Measurements from ENCODE around the gene MRC1.

Gene MRC1

DNA sequence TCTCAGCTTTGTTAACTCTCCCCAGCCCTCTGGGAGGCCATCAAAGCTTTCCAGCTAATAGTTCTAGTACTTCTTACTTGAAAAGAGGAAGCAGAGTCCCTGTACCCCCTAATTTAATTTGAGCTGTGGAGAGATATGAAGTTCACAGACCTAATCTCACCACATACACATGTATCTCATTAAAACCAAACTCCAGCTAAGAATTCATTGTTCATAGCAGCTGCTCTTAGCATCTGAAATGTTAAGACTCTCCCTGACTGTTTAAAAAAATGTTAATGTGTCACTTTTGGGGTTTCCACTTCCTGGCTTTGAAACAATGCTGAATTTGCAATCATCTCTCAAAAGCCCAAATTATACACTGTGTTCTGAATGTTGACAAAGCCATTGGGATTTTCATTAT, 16.2 kb upstream of the MRC1 start:
- TF ChIP-seq, protein P1, sequence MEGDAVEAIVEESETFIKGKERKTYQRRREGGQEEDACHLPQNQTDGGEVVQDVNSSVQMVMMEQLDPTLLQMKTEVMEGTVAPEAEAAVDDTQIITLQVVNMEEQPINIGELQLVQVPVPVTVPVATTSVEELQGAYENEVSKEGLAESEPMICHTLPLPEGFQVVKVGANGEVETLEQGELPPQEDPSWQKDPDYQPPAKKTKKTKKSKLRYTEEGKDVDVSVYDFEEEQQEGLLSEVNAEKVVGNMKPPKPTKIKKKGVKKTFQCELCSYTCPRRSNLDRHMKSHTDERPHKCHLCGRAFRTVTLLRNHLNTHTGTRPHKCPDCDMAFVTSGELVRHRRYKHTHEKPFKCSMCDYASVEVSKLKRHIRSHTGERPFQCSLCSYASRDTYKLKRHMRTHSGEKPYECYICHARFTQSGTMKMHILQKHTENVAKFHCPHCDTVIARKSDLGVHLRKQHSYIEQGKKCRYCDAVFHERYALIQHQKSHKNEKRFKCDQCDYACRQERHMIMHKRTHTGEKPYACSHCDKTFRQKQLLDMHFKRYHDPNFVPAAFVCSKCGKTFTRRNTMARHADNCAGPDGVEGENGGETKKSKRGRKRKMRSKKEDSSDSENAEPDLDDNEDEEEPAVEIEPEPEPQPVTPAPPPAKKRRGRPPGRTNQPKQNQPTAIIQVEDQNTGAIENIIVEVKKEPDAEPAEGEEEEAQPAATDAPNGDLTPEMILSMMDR (IDR thresholded peaks at IDR 0.05; ENCODE audit: low read depth, low read length) = no peak
- Histone ChIP-seq H3K4me1 (no peaks in the 10 kb centered on the region; the same call in 1 of the 2 replicates), H3K4me3 (ENCODE audit: low read depth, low read length) (no peak overlapping the region), H3K9me3 (no peaks in the 10 kb centered on the region; the same call in 1 of the 2 replicates), H3K36me3 (no peaks in the 10 kb centered on the region), H3K27me3 (no peaks in the 10 kb centered on the region)
- no peak for DNase-seq

DNA sequence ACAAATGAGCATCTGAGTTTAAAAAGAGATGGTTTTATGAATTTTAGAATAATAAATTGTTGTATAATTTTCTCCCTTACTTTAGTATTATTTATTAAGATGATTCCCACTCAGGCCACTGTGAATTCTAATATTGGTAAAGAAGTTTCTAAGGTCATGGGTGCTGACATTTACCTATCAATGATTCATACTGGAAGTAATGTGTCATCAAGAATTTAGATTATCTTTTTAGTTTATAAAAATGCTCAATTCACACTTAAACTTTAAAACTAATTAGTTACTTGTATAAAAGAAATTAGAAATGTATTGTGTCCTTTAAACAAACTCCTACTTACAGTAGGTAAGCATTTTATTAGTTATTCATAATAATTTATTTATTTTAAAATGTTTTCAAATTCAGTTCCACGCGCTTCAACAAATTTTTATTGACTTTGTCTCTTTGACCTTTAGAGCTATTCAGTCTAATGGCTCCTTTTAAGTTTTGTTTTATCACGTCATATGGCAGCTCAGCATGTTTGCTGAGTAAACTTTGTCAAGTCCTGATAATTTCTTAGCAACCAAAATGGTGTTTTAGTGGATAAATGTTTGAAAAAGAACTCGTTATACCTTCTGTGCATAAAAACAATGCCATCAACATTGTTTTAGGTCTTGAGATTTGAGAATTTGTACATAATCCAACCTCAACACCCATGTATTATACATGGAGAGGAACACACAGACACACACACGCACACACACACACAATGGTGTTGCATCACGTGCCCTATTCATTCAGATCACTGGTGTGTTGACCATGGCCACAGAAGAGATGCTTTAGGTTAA, 15.1 kb upstream of the MRC1 start:
- Histone ChIP-seq H3K36me3 (no peaks in the 10 kb centered on the region), H3K9me3 (no peaks in the 10 kb centered on the region; the same call in 1 of the 2 replicates), H3K27me3 (no peaks in the 10 kb centered on the region), H3K4me1 (no peaks in the 10 kb centered on the region; the same call in 1 of the 2 replicates), H3K4me3 (ENCODE audit: low read depth, low read length) (no peak overlapping the region)
- DNase-seq = no peak
- TF ChIP-seq, protein P1 (IDR thresholded peaks at IDR 0.05; ENCODE audit: low read depth, low read length) = no peak

DNA sequence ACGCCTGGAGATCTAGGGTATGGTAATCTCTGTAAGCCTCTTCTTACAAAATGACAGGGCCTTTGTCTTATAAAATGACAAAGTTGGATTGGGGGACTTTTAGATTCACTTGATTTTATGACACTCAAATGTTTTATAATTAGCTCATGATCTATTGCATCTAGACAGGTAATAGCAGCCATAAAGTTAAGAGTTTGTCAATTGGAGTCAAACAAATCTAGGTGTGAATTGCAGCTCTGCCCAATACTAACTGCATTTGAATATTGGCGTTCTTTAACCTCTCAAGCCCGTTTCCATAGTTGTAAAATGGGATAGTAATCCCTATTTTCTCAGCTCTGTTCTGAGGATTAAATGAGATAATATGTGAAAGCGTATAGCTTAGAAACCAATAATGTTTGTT, 14.1 kb upstream of the MRC1 start:
- no peaks in the 10 kb centered on the region for H3K36me3 ChIP-seq
- no peak for DNase-seq
- no peaks in the 10 kb centered on the region; the same call in 1 of the 2 replicates for H3K4me1 ChIP-seq
- H3K27me3 ChIP-seq = no peaks in the 10 kb centered on the region
- H3K9me3 ChIP-seq = no peaks in the 10 kb centered on the region; the same call in 1 of the 2 replicates
- H3K4me3 ChIP-seq (ENCODE audit: low read depth, low read length) = no peak overlapping the region
- TF ChIP-seq, protein P1 (IDR thresholded peaks at IDR 0.05; ENCODE audit: low read depth, low read length) = no peak

DNA sequence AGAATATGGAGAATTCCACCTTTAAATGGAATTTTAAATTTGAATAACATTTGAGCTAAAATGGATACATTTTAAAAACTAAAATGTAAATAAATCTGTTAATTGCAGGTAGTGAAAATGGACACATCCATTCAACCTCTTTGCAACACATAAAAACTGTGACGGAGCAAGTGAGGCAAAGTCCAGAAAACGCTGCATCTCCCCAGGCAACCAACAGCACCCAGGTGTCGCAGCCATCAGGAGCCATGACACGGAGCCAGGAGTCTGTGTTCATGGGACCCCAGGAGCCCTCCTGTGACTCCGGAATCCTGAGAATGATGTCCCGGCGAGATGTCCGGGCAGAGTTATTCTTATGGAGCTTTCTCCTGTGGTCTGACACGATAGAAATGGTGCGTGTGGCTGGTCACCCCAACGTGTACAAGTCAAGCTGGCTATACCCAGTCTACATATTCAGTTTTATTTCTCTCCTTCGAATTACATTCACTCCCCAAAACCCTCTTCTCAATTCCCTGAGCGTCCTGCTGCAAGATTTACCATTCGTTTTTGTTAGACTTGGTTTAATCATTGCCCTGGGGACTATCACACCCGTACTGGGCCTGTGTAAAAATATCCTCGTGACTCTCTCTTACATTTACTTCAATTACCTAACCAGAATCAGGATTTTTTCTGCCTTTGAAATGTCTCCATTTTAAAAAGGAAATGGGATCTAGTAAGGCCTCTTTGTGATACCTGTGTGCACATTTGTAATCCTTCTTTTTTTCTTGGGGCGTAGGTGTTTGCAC, 13.1 kb upstream of the MRC1 start:
- no peak overlapping the region for H3K4me3 ChIP-seq (ENCODE audit: low read depth, low read length)
- no peaks in the 10 kb centered on the region; the same call in 1 of the 2 replicates for H3K9me3 ChIP-seq
- no peaks in the 10 kb centered on the region for H3K36me3 ChIP-seq
- TF ChIP-seq, protein P1 (IDR thresholded peaks at IDR 0.05; ENCODE audit: low read depth, low read length) = no peak
- no peak for DNase-seq
- no peaks in the 10 kb centered on the region; the same call in 1 of the 2 replicates for H3K4me1 ChIP-seq
- no peaks in the 10 kb centered on the region for H3K27me3 ChIP-seq

DNA sequence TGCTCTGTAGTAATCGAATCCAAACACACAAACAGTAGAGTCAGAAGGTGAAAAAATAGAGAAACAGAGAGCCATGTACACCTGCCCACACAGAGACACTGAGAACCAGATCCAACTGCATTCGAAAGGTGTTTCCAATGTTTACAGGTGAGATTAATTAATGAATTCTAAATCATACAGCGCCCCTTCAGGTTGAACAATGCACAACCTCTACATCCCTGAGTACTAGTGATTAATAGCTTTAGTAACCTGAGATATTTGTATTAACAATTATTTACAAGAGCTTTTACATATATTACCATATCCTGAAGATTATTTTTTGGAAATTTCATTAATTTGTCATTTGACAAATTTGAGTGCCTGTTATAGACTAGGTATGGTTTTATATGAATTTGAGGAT, 7.6 kb upstream of the MRC1 start:
- Histone ChIP-seq H3K4me1 (no peaks in the 10 kb centered on the region), H3K9me3 (no peaks in the 10 kb centered on the region), H3K27me3 (no peaks in the 10 kb centered on the region), H3K4me3 (ENCODE audit: low read depth, low read length) (no peak overlapping the region), H3K36me3 (no peaks in the 10 kb centered on the region)
- TF ChIP-seq, protein P1 (IDR thresholded peaks at IDR 0.05; ENCODE audit: low read depth, low read length) = no peak
- no peak for DNase-seq

Data from BE2C (cell line).